Neural cell (in vitro differentiated cells): ENCODE data around the gene CYP46A1. TPM values are rescaled to one million over a fixed set of nuclear protein-coding genes. Genes with fewer than 3 reads are reported as not detected.

Source experiments
- H2AFZ ChIP-seq: fragments of 200-600, 300-800 bp; sonication (generic), shearing (Covaris generic); 2 replicates; pipeline ENCODE4 v1.6.0; 2014; ENCODE audit warnings: low read depth, mild to moderate bottlenecking, antibody characterized with exemption, low read length, moderate library complexity
- H3F3A ChIP-seq: fragments of 200-600 bp; shearing (Covaris generic); 2 replicates; pipeline ENCODE4 v1.6.1; 2016; ENCODE audit warnings: mild to moderate bottlenecking, moderate library complexity, mixed read lengths, antibody characterized with exemption, low read length; ENCODE audit not compliant: insufficient read depth, poor library complexity, severe bottlenecking
- H3K27ac ChIP-seq: fragments of 200-600, 300-800 bp; sonication (generic), shearing (Covaris generic); 2 replicates; pipeline ENCODE4 v1.5.1; 2014; ENCODE audit warnings: mild to moderate bottlenecking, low read length, moderate library complexity
- H3K27me3 ChIP-seq: fragments of 300-800, 200-600 bp; sonication (generic), shearing (Covaris generic); 2 replicates; pipeline ENCODE4 v1.6.0; 2014; ENCODE audit warnings: mild to moderate bottlenecking, low read depth, low read length, moderate library complexity; ENCODE audit not compliant: insufficient read depth
- H3K36me3 ChIP-seq: fragments of 300-800, 200-600 bp; sonication (generic), shearing (Covaris generic); 2 replicates; pipeline ENCODE4 v1.5.1; 2014; ENCODE audit warnings: mild to moderate bottlenecking, antibody characterized with exemption, low read length, moderate library complexity; ENCODE audit not compliant: insufficient read depth
- H3K4me2 ChIP-seq: fragments of 300-800, 200-600 bp; sonication (generic), shearing (Covaris generic); 2 replicates; pipeline ENCODE4 v1.6.0; 2014; ENCODE audit warnings: mild to moderate bottlenecking, low read length
- H3K4me3 ChIP-seq: fragments of 300-800, 200-600 bp; sonication (generic), shearing (Covaris generic); 2 replicates; pipeline ENCODE4 v1.5.1; 2014; ENCODE audit warnings: mild to moderate bottlenecking, low read length, moderate library complexity
- H3K79me2 ChIP-seq: fragments of 200-600 bp; shearing (Covaris generic); replicated peaks from 2 replicates; pipeline ENCODE4 v1.6.0; 2014; ENCODE audit warnings: mild to moderate bottlenecking, low read length, moderate library complexity; ENCODE audit not compliant: insufficient read depth
- H3K9ac ChIP-seq: fragments of 300-800, 200-600 bp; sonication (generic), shearing (Covaris generic); 2 replicates; pipeline ENCODE4 v1.6.1; 2016; ENCODE audit warnings: mild to moderate bottlenecking, low read length, mixed read lengths
- H3K9me2 ChIP-seq: fragments of 200-600 bp; shearing (Covaris generic); 2 replicates; pipeline ENCODE4 v1.6.1; 2016; ENCODE audit warnings: mild to moderate bottlenecking, low read length, mixed read lengths; ENCODE audit not compliant: insufficient read depth
- H3K9me3 ChIP-seq: fragments of 200-600, 300-800 bp; sonication (generic), shearing (Covaris generic); 2 replicates; pipeline ENCODE4 v1.6.1; 2016; ENCODE audit warnings: mild to moderate bottlenecking, mixed run types, low read length, moderate library complexity, mixed read lengths
- H4K20me1 ChIP-seq: fragments of 200-600 bp; shearing (Covaris generic); 2 replicates; pipeline ENCODE4 v1.6.1; 2016; ENCODE audit warnings: mild to moderate bottlenecking, mixed run types; ENCODE audit not compliant: insufficient read depth
- CTCF ChIP-seq: fragments of 450-650 bp; IDR thresholded peaks from 2 replicates; pipeline ENCODE4 v1.5.1; 2014; ENCODE audit warnings: antibody characterized with exemption, mild to moderate bottlenecking, moderate library complexity; ENCODE audit not compliant: poor library complexity, severe bottlenecking
- EP300 ChIP-seq: fragments of 450-650 bp; conservative IDR thresholded peaks from 2 replicates; pipeline ENCODE4 v1.6.1; 2014; ENCODE audit warnings: antibody characterized with exemption, mild to moderate bottlenecking, moderate library complexity; ENCODE audit not compliant: poor library complexity, severe bottlenecking
- EZH2 ChIP-seq: fragments of 200-600, 300-800 bp; shearing (Covaris generic), sonication (generic); IDR thresholded peaks from 2 replicates; pipeline ENCODE4 v1.6.1; 2014; ENCODE audit warnings: antibody characterized with exemption, low read length, borderline replicate concordance, mild to moderate bottlenecking; ENCODE audit not compliant: insufficient read depth, poor library complexity, severe bottlenecking
- MXI1 ChIP-seq: fragments of 450-650 bp; conservative IDR thresholded peaks from 2 replicates; pipeline ENCODE4 v1.6.1; 2014; ENCODE audit warnings: antibody characterized with exemption, mild to moderate bottlenecking; ENCODE audit not compliant: poor library complexity, severe bottlenecking
- POLR2AphosphoS5 ChIP-seq: IDR thresholded peaks from 2 replicates; pipeline ENCODE4 v1.6.1; 2012
- RAD21 ChIP-seq: fragments of 450-650 bp; conservative IDR thresholded peaks from 2 replicates; pipeline ENCODE4 v1.6.1; 2014; ENCODE audit warnings: antibody characterized with exemption, mild to moderate bottlenecking, moderate library complexity
- REST ChIP-seq: IDR thresholded peaks from 2 replicates; pipeline ENCODE4 v1.6.1; 2012; ENCODE audit warnings: borderline replicate concordance
- SMC3 ChIP-seq: fragments of 450-650 bp; conservative IDR thresholded peaks from 2 replicates; pipeline ENCODE4 v1.6.1; 2014; ENCODE audit warnings: antibody characterized with exemption, mild to moderate bottlenecking, moderate library complexity; ENCODE audit not compliant: poor library complexity
- TAF1 ChIP-seq: IDR thresholded peaks from 2 replicates; pipeline ENCODE4 v1.6.1; 2012; ENCODE audit warnings: low read depth
- polyA plus RNA-seq: library from polyadenylated mRNA; depleted of rRNA; stranded (reverse); fragments of >200 nt; gene quantifications from 2 replicates; pipeline ENCODE4 v1.2.3, GENCODE V29; 2014

CYP46A1 gene
- polyA plus RNA-seq, 1 donor from 2014 or later: 5.4 TPM

GRCh38 chr14:99666533-99666932 is 17.6 kb upstream of the CYP46A1 start:
- Histone ChIP-seq H3K9me3 (no peaks in the 10 kb centered on the region), H3K27ac (no peak overlapping the region), H3K79me2 (no peaks in the 10 kb centered on the region), H2AFZ (no peak overlapping the region), H3K9me2 (no peaks in the 10 kb centered on the region), H3K4me2 (no peak overlapping the region), H3F3A (no peaks in the 10 kb centered on the region), H3K27me3 (no peaks in the 10 kb centered on the region), H3K4me3 (no peak overlapping the region), H3K36me3 (no peaks in the 10 kb centered on the region), H4K20me1 (no peaks in the 10 kb centered on the region), H3K9ac (no peak overlapping the region)
- no peak for TF ChIP-seq REST
- TF ChIP-seq TAF1: no peak
- no peak for TF ChIP-seq EZH2
- no peak for TF ChIP-seq SMC3
- TF ChIP-seq POLR2AphosphoS5: no peak
- no peak for TF ChIP-seq EP300
- TF ChIP-seq CTCF: no peak
- no peak for TF ChIP-seq MXI1
- TF ChIP-seq RAD21: no peak

- H3K4me3 ChIP-seq: no peak overlapping the region
- H3K9ac ChIP-seq: no peak overlapping the region
- no peaks in the 10 kb centered on the region for H3K36me3 ChIP-seq
- H3K9me2 ChIP-seq: no peaks in the 10 kb centered on the region
- H3K27ac ChIP-seq: no peak overlapping the region
- H3K27me3 ChIP-seq: no peaks in the 10 kb centered on the region
- H2AFZ ChIP-seq: no peak overlapping the region
- H4K20me1 ChIP-seq: no peaks in the 10 kb centered on the region
- H3K79me2 ChIP-seq: no peaks in the 10 kb centered on the region
- TF ChIP-seq MXI1 (no peak), EP300 (no peak)
- H3F3A ChIP-seq: no peaks in the 10 kb centered on the region
- H3K4me2 ChIP-seq: no peak overlapping the region
- no peaks in the 10 kb centered on the region for H3K9me3 ChIP-seq
Measured at GRCh38 chr14:99667045-99667444, 17.1 kb upstream of the CYP46A1 start.

GRCh38 chr14:99667821-99668220 is 16.3 kb upstream of the CYP46A1 start:
- H3K36me3 ChIP-seq: no peaks in the 10 kb centered on the region
- no peaks in the 10 kb centered on the region for H3K9me2 ChIP-seq
- no peak overlapping the region for H3K4me3 ChIP-seq
- H3K27me3 ChIP-seq: no peaks in the 10 kb centered on the region
- no peaks in the 10 kb centered on the region for H4K20me1 ChIP-seq
- TF ChIP-seq MXI1: no peak
- TF ChIP-seq POLR2AphosphoS5: no peak
- no peak for TF ChIP-seq REST
- TF ChIP-seq EZH2: no peak
- TF ChIP-seq TAF1: no peak
- TF ChIP-seq SMC3: no peak
- H3K9me3 ChIP-seq: no peaks in the 10 kb centered on the region
- no peak overlapping the region for H3K9ac ChIP-seq
- no peak overlapping the region for H3K4me2 ChIP-seq
- no peaks in the 10 kb centered on the region for H3F3A ChIP-seq
- H3K79me2 ChIP-seq: no peaks in the 10 kb centered on the region
- no peak overlapping the region for H3K27ac ChIP-seq
- H2AFZ ChIP-seq: no peak overlapping the region
